Activated CD8-positive, alpha-beta memory T cell treated with anti-CD3 and anti-CD28 coated beads, Interleukin-2, amount 50 U/mL, for 1 hour (primary cell): ENCODE data around the gene TRAM2.
A peak's percentile ranks its signal among the peaks of the same experiment; 100 is the strongest.

ENCODE experiments used
- DNase-seq: peaks from one replicate; pipeline ENCODE4 v3.0.0-alpha.2; 2020; ENCODE audit errors: extremely low read depth

Gene TRAM2

DNA sequence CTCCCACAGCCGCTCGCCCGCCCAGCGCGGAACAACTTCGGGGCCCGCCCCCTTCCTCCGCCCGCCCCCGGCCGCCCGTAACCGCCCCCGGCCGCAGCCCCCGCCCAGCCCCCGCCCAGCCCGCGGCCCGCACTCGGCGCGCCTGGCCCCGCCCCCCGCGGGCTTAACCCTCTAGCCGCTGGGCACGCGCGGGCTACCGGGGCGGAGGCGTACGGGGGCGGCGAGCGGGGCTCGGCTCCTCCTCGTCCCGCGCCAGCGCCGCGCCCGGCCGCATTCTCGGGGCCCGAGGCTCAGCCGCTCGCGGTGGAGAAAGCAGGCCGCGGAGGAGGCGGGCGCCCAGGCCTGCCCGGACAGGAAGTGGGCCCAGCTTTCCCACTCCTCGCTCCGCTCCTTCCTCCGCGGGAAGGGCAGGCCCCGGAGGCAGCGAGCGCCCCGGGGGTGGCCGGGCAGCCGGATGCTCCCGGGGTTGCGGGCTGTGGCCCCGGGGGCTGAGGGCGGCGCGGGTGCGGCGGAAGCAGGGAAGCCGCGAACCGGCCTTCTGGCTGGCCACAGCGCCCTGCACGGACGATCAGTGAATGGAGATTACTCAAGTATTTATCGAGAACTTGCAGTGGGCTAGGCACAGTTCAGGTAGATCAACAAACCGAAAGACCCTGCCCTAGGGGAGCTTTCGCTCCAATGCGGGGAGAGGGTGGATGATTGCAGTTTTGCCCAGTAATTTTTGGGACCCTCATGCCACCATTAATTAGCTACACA lies at the start of gene TRAM2:
TSS of gene TRAM2 (minus strand) at position 39 of the 756 bp plus-strand sequence. CDS start 145 bp downstream, outside the sequence.
- DNase-seq, result peak; percentile 43

GRCh38 chr6:52622810-52623209 lies 46.0 kb upstream of the TRAM2 start:
- no peak for DNase-seq

GRCh38 chr6:52621631-52622030 lies 44.8 kb upstream of the TRAM2 start:
- DNase-seq, result no peak

DNA sequence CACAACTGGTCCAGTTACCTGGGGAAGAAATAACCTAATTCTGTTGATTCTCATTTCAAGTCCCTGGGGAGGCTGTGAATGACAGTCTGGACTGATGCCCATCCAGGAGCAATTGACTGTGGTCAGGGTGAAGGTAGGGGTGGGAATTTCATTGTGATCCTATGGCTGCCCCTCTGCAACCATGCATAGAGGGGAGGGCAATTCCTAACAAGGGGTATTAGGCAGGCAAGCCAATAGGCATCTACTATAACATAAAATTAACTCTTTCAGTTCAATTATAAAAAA lies 44.0 kb upstream of the TRAM2 start:
- DNase-seq, result no peak

GRCh38 chr6:52620055-52620905 lies 43.4 kb upstream of the TRAM2 start:
- DNase-seq, result no peak

DNA sequence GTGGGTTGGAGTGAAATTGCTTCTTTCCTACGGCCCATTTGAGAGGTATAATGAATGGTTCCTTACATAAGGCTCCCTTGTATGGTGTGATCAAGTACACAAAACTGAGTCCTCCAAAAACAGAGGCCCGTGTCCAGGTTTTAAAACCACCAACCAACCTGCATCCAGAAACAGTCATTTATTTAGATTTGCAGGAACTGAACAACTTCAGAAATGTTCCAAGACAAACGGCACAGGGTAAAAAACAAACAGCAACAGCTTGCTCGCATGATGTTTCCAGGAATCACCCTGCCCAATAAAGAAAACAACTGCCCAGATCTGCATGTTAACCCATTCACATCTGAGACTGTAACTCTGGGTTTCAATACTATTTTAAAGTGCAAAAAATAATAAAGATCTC lies 40.2 kb upstream of the TRAM2 start:
- no peak for DNase-seq

GRCh38 chr6:52616059-52616690 lies 39.3 kb upstream of the TRAM2 start:
- DNase-seq, result no peak

DNA sequence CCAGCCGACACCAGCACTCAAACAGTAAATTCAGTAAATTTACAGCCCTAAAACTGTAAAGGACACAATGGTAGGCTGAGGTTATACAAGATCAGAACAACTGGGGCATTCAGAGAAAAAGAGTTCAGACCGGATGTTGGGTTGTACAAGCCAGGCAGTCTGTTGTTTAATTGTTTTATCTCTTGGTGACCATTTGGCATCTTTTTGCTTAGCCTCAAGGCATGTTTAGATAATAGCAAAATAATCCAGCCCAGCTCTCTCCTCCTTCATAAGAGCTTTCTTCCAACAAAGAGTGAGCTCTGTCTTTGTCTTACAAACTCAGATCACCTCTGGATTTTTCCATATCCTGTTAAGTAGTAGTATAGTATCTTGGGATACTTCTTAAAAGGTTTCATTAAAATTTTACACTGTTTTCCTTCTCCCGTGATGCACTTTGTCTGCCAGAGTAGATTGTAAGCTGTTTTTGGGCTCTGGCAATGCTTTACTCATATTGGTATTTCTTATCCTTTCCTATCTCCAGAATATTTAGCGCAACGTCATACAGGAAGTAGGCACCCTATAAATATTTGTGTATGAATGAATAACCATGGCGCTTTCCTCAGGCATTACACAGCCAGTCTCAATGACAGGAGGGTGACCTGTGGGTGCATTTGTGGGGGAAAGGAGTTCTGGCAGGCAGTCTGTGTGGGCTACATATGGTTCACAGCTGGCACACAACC lies 35.6 kb upstream of the TRAM2 start:
- DNase-seq, result no peak

DNA sequence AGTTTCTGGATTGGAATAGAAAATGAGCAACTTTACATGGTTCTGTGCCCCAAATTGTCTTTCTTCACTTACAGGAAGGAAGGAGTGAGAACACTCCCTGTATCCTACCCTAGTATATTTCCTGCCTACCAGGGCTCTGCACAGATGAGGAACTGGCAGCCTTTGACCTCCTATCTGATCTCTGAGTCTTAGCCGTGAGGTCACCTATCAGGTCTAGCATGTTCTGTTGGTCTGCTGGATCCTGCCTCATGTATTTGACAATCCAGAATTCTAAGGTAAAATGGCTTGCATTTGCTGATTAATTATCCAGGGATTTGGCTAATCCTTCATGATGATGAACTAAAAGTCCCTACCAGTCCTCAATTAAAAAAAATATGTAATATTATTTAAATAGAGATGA lies 35.0 kb upstream of the TRAM2 start:
- DNase-seq, result no peak

- DNase-seq, result no peak
Observed at GRCh38 chr6:52610745-52611355, 34.0 kb upstream of the TRAM2 start.

DNA sequence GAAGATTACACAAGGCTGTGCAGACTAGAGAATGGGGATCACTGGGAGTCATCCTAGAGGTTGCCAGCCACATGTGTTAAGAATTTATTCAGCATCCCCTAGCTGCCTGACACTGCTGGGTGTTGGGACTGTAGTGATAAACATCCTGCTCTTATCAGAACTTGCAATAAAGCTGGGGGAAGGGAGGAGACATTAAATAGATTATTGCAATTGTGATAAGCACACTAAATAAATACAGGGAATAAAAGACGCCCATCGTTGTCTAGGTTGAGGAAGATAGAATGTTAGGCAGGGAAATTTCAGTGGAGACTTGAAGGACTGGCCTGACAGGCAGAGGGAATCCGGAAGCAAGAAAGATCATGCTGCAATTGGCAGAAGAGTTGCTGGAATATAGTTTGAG lies 33.2 kb upstream of the TRAM2 start:
- no peak for DNase-seq

- DNase-seq, result no peak
Observed at GRCh38 chr6:52605610-52606185, 28.8 kb upstream of the TRAM2 start.

DNA sequence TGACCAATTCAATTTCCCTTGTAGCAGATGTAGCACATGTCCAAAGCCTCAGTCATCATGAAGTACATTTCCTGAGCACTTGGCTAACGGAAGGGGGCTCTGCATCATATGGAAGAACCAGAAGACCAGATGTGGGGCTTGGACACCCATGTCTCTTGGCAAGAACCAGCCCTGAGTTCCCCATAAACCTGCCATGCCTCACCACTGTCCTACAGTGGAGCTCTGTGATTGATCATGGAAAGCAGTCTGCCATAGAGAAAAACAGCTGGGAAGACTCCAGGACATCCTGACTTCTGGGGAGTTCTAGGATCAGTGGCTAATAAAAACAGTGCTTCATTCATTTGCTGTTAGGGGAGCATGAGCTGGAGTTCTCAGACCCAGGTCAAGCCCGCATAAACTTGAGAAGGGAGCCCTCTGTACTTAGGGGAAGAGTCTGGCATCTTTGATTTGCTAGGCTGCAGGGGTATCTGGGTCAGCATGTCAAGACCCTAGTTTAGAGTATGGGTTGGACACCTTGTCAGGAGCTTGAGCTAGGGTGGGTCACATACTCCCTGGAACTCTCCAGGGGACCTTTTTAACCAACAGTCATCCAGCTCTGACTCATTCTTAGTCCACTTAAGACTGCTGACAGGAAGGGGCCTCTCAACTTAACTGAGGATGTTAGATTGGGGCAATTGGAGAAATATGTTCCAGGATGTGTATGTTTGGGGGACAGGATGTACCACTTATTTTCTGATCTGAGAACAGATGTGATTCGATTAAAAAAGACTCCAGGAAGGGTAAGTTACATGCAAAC lies 26.3 kb upstream of the TRAM2 start:
- DNase-seq, result no peak

DNA sequence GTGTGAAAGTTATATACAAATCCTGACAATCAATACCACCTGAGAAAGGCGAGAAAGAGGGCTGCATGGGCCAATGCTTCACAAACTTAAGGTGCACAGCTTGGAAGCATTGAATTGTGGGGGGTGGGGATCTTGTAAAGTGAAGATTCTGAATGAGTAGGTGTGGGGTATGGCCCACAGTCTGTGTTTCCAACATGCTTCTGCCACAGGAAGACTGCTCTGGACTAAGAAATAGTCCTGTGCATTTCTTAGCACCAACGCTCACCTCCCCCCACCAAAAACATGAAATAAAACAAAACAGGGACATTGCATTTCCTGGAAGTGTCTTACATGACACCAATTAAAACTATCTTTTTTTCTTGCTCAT lies 21.9 kb upstream of the TRAM2 start:
- no peak for DNase-seq

DNA sequence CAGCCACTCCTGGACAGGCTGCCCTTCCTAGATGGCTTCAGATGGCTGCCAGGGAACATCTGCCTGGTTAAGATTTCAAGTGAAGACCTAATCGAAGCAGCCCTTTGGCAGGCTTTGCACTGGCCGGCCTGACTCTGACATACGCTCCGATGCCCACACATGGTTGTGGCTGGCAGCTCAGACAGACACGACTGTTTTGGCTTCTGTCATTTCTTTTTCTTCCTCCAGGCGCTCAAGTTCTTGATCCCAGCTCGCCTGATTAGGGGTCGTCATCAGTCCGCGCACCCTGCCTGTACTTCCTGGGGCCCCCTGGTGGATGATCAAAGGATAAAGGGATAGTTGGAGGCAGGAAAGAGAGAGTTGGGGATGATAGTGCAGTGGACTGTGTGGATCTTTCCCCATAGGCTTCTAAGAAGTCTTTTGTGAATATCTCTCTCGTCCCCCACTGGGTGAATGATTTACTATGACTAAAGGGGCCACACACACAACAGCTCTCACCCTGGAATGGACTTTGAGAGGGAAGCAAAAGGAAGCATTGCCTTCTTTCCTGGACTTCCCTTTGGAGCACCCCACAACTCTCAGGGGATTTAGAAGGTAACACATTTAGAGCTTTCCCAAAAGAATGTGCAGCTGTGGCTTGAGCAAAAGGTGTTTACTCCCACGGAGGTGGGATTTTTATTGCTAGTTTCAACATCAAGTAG lies 21.4 kb upstream of the TRAM2 start:
- DNase-seq, result no peak

DNA sequence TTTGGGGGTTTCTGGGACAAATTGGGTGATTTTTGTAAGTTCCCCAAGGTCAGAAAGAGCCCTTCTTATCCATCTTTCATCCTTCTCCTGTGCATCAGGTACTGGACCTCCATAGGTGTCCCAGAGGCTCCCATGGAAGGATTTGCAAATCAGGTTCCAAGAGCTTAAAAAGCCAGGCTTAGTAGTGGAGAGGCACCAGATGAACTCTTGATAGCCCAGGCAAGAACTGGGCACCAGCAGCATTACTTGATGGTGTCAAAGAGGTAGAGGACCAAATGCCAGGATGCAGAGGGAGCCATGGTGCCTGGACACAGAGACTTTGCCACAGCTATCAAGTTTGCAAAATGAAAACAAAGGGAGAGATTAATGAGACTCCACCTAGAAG lies 20.9 kb upstream of the TRAM2 start:
- DNase-seq, result no peak

GRCh38 chr6:52596371-52597028 lies 19.6 kb upstream of the TRAM2 start:
- no peak for DNase-seq

DNA sequence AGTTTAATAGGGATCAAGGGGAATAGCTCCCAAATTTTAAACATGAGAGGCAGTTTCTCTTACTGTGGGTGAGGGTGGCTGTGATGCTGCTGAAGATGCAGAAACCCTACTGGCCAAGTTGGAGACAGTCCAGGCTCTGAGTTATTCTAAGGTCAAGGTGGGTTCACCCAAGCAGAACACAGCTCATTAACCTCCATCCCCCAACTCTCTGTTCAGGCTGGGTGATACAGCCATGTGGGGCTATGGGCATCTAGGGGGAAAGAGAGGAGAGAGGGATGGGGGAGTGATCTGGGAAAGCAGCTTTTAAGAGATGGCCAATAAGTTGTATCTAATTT lies 18.9 kb upstream of the TRAM2 start:
- DNase-seq, result no peak

DNA sequence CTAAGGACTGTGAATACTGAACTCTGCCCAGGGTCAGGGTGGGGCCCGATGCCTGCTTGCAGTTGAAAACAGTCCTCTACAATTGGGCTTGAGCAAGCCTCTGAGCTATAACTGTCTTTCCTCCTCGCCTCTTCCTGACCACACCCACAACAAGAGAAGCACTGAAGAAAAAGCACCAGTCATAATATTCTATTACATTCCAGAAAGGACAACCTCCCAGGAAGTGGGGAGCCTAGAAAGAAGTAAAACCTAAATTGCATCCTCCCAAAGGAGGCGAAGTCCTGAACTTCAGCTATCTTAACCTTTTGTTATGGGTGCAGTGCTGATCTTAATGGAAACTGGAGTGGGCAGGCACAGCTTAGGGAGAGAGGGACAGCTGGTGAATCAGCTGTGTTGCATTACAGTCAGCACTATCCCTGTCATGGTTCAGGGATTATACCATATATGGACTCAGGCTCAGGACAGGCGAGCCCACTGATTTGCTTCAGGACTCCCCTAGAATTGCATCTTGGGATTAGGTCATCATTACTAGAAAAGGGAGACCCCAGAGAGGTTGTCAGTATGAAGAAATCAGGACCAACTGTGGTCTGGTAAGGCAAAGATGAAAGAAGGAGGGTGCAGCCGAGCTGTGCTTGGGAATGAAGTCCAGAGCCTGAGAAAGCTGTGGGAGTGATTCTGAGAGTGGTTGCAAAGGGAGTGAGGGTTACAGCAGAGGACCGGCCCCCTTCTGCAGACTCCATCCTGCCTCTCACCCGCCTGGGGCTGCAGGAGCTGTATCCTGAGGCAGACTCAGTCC lies 18.3 kb upstream of the TRAM2 start:
- no peak for DNase-seq
